HG03159 (cell line): ENCODE results near the gene CRB3.
"Not testable (repeated sequence)": the region's sequence is repeated elsewhere in the genome, so short reads cannot be mapped to it uniquely, and the experiment has no call there.

Experiments used
- ATAC-seq: cut with Tn5 transposase; IDR thresholded peaks from one replicate; pipeline ENCODE4 v1.9.1; 2021; ENCODE audit warnings: mild to moderate bottlenecking, moderate library complexity; ENCODE audit not compliant: unreplicated experiment

CRB3 gene, protein sequence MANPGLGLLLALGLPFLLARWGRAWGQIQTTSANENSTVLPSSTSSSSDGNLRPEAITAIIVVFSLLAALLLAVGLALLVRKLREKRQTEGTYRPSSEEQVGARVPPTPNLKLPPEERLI

GRCh38 chr19:6464070-6464873, at the start of gene CRB3:
CRB3 (plus strand) TSS chr19:6464271; CDS start chr19:6464702, 431 bp downstream.
- ATAC-seq, result no peak

GRCh38 chr19:6414793-6415590, 49.1 kb upstream of the CRB3 start:
- no peak for ATAC-seq

DNA sequence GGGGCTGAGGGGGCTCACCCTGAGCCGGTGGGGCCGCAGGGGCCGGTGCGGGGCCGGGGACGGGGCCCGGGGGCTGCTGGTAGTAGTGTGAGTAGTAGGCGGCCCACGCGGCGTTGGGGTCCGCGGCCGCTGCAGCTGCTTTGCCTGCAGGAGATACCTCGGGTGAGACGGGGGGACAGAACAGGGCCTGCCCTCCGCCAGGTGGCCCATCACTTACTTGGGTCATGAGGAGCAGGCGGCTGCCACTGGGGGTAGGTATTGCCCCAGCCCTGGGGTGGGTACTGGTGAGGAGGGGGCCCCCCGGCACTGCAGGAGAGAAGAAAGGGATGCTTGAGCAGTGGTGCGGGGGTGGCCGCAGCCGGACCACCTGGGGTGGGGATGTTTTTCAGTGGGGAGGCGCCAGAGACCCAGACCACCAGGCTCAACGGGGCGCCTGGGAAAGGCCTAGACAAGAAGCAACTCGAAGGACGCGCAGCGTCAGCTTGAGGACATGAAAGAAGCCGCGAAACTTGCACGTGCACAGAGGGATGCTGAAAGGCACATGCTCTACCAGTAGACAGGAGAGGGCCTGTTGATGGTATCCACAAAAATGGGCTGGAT, 48.4 kb upstream of the CRB3 start:
- ATAC-seq, result no peak

DNA sequence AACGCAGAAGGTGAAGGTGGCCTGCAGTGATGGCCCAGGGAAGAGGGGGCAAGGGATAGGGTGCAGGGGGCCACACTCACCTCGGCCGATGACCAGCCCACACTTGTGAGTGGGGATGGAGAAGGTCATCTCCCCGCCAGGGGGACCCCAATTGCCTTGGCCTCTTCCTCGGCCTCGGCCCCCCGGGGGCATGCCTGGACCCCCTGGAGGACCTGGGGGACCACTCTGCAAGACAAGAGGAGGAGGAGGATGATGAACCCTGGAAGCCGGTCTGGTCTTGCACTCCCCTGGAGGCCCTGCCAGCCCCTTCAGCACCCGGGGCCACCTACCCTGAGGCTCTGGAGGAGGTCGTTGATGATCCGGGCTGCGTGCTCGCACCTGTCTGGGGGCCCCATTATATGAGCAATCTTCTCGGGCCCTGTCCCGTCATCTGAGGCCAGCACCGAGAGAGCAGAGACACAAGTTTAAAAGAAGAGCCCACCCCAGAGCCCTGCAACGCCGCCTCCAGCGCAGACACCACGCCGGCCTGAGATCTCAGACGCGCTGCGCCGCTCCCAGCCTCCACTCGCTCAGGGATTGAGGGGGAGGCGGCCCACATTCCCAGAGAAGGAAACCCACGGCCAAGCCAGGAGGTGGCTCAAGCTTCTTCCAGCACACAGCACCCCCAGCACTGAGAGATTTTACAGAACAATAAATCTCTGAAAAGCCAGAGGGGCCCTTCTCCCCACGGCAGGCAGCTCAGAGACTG, 47.2 kb upstream of the CRB3 start:
- ATAC-seq, result no peak

- ATAC-seq, result no peak
Measured at GRCh38 chr19:6417713-6418561, 46.1 kb upstream of the CRB3 start.

DNA sequence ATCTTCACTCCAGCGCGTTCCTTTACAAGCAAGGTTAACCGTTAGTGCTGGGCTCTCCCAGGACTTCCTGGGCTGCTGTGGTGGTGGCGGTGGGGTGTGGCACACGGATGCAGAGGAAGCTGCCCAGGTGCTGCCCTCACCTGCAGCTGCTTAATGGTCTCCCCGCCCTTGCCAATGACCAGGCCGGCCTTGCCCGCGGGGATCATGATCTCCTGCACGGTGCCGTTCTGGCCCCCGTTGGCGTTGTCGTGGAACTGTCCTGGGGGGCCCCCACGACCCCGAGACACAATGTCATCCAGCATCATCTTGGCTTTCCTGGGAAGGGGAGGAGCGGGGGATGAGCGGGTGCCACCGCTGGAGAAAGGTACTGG, 45.5 kb upstream of the CRB3 start:
- ATAC-seq, result no peak

DNA sequence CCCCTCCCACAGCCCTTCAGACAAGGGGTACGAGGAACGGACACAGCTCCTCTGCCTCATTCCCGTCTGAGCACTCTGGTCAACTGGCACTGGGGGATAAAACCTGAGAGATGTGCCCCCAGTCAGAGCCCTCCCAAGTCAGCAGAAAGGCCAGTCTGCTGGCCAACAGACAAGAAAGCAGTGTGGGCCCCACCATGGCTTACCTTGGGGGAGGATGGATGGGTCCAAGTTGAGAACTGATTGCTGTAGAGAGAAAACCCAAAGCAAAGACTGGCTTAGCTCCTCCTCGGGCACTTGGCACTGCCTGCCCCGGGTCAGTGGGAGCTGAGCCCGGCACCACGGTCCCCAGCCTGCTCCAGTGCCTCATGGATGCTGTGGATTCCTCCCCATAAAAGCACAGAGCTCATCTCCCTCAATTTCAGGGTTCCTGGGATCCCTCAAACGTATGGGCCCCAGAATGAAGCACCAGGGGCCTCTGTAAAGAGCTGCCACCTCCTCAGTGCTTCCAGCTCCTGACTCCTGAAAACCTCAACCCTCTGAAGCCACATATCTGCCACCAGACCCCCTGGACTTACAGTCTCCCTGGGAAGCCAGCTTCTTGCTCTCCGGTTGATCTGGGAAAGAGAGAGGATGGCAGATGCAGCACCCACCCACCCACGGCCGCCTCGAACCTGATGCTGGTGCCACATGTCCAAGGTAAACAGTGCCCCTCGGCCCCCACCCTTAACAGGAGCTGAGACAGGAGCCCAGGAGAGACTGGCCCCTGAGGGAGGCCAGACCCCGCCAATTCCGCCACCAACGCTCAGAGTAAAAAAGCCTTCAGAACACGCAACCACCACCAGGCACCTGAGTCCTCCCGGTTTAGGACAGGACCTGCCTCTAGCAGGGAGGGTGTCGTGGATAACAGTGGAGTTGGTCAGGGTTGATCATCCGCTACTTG, 42.7 kb upstream of the CRB3 start:
- ATAC-seq, result no peak

DNA sequence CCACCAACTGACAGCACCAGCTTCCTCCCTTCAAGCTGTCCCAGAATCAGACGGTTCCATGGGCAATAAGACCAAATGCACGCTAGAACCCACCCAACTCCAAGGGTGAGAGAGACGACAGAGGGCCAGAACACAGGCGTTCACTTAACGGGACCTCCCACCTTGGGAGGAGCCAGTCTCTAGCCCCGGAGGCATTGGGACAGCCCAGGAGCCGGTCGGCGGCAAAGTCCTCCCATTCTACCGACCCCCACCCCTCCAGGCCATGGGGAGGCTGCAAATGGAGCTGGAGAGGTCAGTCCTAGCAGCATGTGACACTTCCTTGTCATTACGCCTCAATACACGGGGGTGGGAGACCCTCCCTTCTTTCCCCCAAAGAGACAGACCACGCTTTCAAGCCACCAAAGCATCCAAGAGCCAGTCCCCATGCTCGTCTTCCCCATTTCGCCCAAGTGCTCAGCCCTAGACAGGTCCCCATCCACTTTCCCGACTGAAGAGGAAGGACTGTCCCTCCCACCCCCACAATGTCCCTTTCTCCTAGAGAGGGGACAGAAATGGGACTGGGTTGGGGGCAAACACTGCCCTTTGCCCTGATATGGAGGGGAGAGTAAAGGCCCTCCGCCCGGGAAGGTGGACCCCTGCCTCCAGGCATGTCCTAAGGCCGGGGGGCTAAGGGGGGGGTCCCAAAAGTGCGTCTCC, 40.4 kb upstream of the CRB3 start:
- no peak for ATAC-seq

- ATAC-seq, result no peak
Measured at GRCh38 chr19:6424195-6424938, 39.7 kb upstream of the CRB3 start, which contains the start of gene KHSRP. KHSRP (minus strand) TSS chr19:6424811; CDS start chr19:6424701, 110 bp downstream.

GRCh38 chr19:6424939-6425731, 38.9 kb upstream of the CRB3 start:
- ATAC-seq, result peak; percentile 89

DNA sequence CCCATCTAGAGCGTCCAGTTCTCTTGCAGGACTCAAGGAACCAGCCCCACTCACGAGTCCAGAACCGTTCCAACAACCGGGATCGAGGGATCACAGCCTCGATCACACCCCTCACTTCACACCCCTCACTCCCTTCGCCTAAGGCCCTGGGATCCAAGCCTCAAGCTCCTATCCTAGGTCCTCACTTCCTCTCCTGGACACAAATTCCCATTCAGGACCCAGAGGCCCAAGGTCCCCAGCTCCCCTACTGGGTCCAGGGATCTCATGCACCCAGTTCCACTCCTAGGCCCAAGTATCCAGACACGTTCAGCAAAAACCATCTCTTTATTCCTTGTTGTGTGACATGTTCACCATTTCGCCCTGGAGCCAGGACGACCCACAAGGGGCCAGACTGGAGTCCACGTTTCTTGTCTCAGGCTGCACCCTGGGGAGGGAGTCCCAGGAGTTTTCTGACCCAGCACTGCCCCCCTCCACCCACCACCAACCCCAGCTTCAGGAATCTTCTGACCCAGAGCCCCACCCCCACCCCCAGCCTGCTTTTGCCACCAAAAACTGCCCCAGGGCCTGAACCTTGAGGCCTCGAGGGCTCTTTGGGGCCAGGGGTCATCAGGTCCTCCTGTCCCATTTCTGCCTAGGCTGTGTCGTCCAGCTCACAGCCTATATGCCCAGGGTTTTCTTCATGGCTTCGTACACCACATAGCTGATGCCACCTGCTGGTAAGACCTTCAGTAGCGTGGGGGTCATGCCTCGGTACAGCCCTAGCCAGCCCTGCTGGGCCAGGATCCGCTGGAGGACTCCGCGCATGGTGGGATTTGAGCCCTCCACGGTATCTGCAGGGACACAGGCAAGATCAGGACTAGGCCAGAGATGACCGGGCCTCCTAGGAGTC, 38.1 kb upstream of the CRB3 start:
- ATAC-seq, result no peak

GRCh38 chr19:6427131-6427530, 36.9 kb upstream of the CRB3 start:
- ATAC-seq, result no peak

DNA sequence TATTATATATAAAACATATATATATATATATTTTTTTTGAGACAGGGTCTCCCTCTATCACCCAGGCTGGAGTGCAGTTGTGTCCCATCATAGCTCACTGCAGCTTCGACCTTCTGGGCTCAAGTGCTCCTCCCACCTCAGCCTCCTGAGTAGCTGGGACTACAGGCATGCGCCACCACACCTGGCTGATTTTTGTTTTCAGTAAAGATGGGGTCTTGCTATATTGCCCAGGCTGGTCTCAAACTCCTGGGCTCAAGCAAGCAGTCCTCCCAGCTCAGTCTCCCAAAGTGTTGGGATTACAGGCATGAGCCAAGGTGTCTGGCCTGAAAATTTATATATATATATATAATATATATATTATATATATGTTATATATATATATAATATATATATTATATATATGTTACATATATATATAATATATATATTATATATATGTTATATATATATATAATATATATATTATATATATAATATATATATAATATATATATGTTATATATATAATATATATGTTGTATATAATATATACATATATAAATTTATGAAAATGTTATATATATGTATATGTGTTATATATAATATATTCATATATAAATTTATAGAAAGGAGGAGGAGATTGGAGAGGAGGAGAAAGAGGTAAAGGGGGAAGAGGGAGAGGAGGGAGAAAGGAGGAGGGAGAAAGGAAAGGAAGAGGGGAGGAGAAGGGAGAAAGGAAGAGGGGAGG, 35.2 kb upstream of the CRB3 start:
- ATAC-seq, result not testable (repeated sequence)

DNA sequence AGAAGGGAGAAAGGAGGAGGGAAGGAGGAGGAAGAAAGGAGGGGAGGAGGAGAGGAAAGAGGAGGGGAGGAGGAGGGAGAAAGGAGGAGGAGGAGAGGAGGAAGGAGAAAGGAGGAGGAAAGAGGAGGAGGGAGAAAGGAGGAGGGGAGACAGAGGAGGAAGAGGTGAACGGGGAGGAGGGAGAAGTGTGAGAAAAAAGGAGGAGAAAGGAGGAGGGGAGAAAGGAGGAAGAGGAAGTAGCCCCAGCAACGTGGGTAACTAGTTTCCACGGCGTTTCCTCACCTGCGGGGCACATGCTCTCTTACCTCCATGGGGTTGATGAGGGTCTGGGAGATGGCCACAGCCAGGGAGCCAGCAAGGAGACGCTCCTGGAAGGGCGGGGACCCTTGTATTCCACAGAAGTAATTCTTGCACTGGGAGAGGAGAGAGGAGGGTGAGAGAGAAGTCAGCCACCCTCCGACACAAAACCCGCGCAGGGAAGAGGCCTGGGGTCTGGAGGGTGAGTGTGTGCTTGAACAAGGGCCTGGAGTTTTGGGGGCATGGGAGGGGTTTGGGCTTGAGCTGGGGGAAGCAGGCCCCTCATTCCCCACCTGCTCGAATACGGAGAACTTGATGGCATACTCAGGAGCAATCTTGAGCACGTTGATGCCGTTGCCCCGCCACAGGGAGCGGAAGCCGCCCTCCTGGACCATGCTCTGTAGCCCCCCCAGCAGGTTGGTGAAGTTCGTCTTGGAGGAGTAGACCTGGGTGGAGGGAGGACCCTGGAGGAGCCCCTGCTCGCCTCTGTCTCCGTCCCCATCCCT, 34.5 kb upstream of the CRB3 start:
- no peak for ATAC-seq
